Spleen (tissue), 7 donors: ENCODE data around the gene MAST4.

ENCODE experiments used
- CTCF ChIP-seq, 11 experiments: fragments of 200-600 bp in 7 of 11; fragments of 450-650 bp in 4 of 11; sonication (generic) in 4 of 11; IDR thresholded peaks in 8 of 11; conservative IDR thresholded peaks in 3 of 11; 1 replicate in 7 of 11; 2 replicates in 4 of 11; pipeline versions ENCODE4 v1.4.0 to v1.8.0; 2016 to 2021; ENCODE audit warnings: antibody characterized with exemption in 11 of 11, inconsistent platforms in 4 of 11, mild to moderate bottlenecking in 1 of 11
- POLR2A ChIP-seq, 3 donors: fragments of 450-650 bp; IDR thresholded peaks; one replicate each; pipeline ENCODE4 v1.5.1; 2017; ENCODE audit warnings: antibody characterized with exemption in 3 of 3, mild to moderate bottlenecking in 1 of 3
- POLR2AphosphoS5 ChIP-seq, 3 donors: sonication (generic); formaldehyde crosslinking; IDR thresholded peaks; one replicate each; pipeline ENCODE4 v1.5.1; 2017; ENCODE audit warnings: antibody characterized with exemption in 3 of 3
- donor health status: DM: no; HTN: no; CAD: no; lungs with moderate emphysema.
- donor health status: DM: no; HTN: no; CAD: no.
- donor health status: DM: no; HTN: no; CAD: no.

GRCh38 chr5:67139030-67139429, 542.8 kb downstream of the MAST4 start:
- TF ChIP-seq CTCF (IDR thresholded peaks at IDR 0.05 in 8 of 11, conservative IDR thresholded peaks at IDR 0.05 in 3 of 11) (no peak), POLR2A (IDR thresholded peaks at IDR 0.05) (no peak), POLR2AphosphoS5 (IDR thresholded peaks at IDR 0.05) (no peak)
